Suprapubic skin (tissue), 4 donors: ENCODE data around the gene TEDC1. TPM values are rescaled to one million over a fixed set of nuclear protein-coding genes. Genes with fewer than 3 reads are reported as not detected.

ENCODE experiments used
- DNase-seq, 2 donors: peaks; one replicate each; pipeline ENCODE4 v3.0.0-alpha.2; 2019; ENCODE audit warnings: low spot score in 2 of 2
- H3K27ac ChIP-seq: fragments of 200-600 bp; sonication (generic); one replicate; pipeline ENCODE4 v1.5.1; 2019
- H3K27me3 ChIP-seq: fragments of 200-600 bp; sonication (generic); one replicate; pipeline ENCODE4 v1.5.1; 2019
- H3K36me3 ChIP-seq: fragments of 200-600 bp; sonication (generic); one replicate; pipeline ENCODE4 v1.5.1; 2019
- H3K4me1 ChIP-seq: fragments of 200-600 bp; sonication (generic); one replicate; pipeline ENCODE4 v1.5.1; 2019
- H3K4me3 ChIP-seq: fragments of 200-600 bp; sonication (generic); one replicate; pipeline ENCODE4 v1.5.1; 2019; ENCODE audit warnings: mild to moderate bottlenecking
- H3K9me3 ChIP-seq: fragments of 200-600 bp; sonication (generic); one replicate; pipeline ENCODE4 v1.5.1; 2019
- CTCF ChIP-seq, 2 donors: fragments of 200-600 bp in 1 of 2; fragments of 450-650 bp in 1 of 2; sonication (generic) in 1 of 2; IDR thresholded peaks; one replicate each; pipeline ENCODE4 v1.5.1; 2016 to 2019; ENCODE audit warnings: antibody characterized with exemption in 2 of 2, mild to moderate bottlenecking in 1 of 2, moderate library complexity in 1 of 2
- EP300 ChIP-seq: sonication (generic); formaldehyde crosslinking; IDR thresholded peaks from one replicate; pipeline ENCODE4 v1.6.1; 2017; ENCODE audit warnings: antibody characterized with exemption
- POLR2A ChIP-seq, 2 donors: fragments of 450-650 bp; IDR thresholded peaks; one replicate each; pipeline ENCODE4 v1.6.1; 2017; ENCODE audit warnings: antibody characterized with exemption in 2 of 2, mild to moderate bottlenecking in 2 of 2, moderate library complexity in 2 of 2
- POLR2AphosphoS5 ChIP-seq, 3 donors: sonication (generic); formaldehyde crosslinking; IDR thresholded peaks; one replicate each; pipeline ENCODE4 v1.6.1; 2017; ENCODE audit warnings: antibody characterized with exemption in 3 of 3
- WGBS: methylation state at CpG from one replicate; pipeline ENCODE4 v1.1.5; 2018; 5-methylcytosine and 5-hydroxymethylcytosine counted together
- total RNA-seq, 4 donors: library from RNA; depleted of rRNA; stranded (reverse); fragments of >200 nt; gene quantifications; one replicate each; pipeline ENCODE4 v1.1.0, GENCODE V29; 2016

TEDC1 gene
- total RNA-seq, 4 donors from 2014 or later, result 11.4 to 41.0 (median 14.0) TPM

GRCh38 chr14:105467249-105467941 lies 23.7 kb upstream of the TEDC1 start:
- no peak for DNase-seq
- H3K9me3 ChIP-seq, result no peaks in the 10 kb centered on the region
- peaks cover 52% of the 10 kb centered on the region for H3K4me1 ChIP-seq
- H3K27ac ChIP-seq, result peak overlapping the region; percentile 52
- H3K36me3 ChIP-seq, result peaks cover 64% of the 10 kb centered on the region
- H3K27me3 ChIP-seq, result no peaks in the 10 kb centered on the region
- 75% methylated on average over 11 of the region's 20 CpGs for WGBS
- no peak for TF ChIP-seq POLR2A (IDR thresholded peaks at IDR 0.05)
- no peak for TF ChIP-seq EP300
- no peak for TF ChIP-seq POLR2AphosphoS5 (IDR thresholded peaks at IDR 0.05)
- TF ChIP-seq CTCF (IDR thresholded peaks at IDR 0.05), result no peak
- no peak overlapping the region for H3K4me3 ChIP-seq

DNA sequence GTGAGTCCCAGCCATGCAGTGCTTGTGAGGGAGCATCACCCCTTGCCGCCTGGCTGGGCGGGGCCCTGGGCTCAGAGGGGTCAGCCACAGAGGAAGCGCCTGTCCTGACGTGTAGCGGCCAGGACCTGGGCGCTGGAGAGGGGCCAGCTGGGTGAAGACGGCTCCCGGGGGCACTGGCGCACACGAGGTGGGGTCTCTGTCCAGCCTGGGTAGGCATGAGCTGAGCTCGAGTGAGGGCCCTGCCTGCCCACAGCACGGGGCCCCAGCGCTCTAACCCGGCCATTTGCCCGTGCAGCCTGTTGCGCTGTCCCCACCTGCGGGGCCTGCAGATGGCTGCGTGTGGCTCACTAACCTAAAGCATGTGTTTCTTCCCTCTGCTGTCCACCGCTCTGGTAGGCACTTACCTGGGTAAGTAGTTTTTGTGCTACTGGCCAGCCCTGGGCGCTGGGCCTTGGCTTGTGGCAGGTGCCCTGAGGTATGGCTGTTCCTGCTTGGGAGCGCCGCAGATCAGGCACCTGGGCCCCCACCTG lies 23.0 kb upstream of the TEDC1 start:
- peaks cover 58% of the 10 kb centered on the region for H3K36me3 ChIP-seq
- peaks cover 58% of the 10 kb centered on the region for H3K4me1 ChIP-seq

DNA sequence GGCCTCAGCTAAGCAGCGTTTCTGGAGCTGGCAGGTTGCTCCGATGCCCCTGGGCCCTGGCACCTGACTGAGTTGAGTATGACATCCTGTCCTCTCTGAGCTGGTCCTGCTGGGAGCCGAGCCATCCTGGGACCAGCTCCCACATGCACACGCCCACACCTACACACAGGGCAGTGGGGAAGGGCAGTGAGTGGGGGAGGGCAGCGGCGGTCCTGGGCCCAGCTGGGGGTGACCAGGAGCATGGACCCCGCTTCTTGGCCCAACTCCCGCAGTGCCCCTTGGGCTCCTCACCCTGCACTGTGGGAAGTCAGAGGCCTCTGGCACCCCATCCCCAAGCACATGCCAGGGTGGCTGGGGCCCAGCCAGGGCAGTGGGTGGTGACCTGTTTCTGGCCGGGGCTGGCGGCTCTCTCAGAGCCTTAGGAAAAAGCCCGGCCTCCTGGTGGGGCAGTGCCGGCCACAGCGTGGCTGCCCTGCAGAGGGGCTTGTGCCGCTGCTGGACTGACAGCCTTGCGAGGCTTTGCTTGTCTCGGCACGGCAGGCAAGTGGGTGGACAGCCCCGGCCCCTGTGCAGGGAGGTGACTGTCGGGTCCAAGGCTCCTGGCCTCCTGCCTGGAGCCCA lies 22.3 kb upstream of the TEDC1 start:
- DNase-seq, result no peak
- peaks cover 65% of the 10 kb centered on the region for H3K4me1 ChIP-seq
- peak overlapping the region; percentile 52 for H3K27ac ChIP-seq
- H3K4me3 ChIP-seq, result no peak overlapping the region
- WGBS, result 88% methylated on average over 4 of the region's 19 CpGs
- no peaks in the 10 kb centered on the region for H3K9me3 ChIP-seq
- peaks cover 50% of the 10 kb centered on the region for H3K36me3 ChIP-seq
- no peak for TF ChIP-seq POLR2A (IDR thresholded peaks at IDR 0.05)
- TF ChIP-seq CTCF (IDR thresholded peaks at IDR 0.05), result no peak
- TF ChIP-seq EP300, result no peak
- TF ChIP-seq POLR2AphosphoS5 (IDR thresholded peaks at IDR 0.05), result no peak
- no peaks in the 10 kb centered on the region for H3K27me3 ChIP-seq

More for the DNA sequence above, 23.0 kb upstream of the TEDC1 start:
- TF ChIP-seq POLR2A (IDR thresholded peaks at IDR 0.05), result no peak
- no peak for TF ChIP-seq CTCF (IDR thresholded peaks at IDR 0.05)
- TF ChIP-seq POLR2AphosphoS5 (IDR thresholded peaks at IDR 0.05), result no peak
- TF ChIP-seq EP300, result no peak
- H3K27me3 ChIP-seq, result no peaks in the 10 kb centered on the region
- H3K9me3 ChIP-seq, result no peaks in the 10 kb centered on the region
- H3K27ac ChIP-seq, result peak overlapping the region; percentile 52
- no peak overlapping the region for H3K4me3 ChIP-seq
- no peak for DNase-seq
- WGBS, result 86% methylated on average over 4 of the region's 22 CpGs

DNA sequence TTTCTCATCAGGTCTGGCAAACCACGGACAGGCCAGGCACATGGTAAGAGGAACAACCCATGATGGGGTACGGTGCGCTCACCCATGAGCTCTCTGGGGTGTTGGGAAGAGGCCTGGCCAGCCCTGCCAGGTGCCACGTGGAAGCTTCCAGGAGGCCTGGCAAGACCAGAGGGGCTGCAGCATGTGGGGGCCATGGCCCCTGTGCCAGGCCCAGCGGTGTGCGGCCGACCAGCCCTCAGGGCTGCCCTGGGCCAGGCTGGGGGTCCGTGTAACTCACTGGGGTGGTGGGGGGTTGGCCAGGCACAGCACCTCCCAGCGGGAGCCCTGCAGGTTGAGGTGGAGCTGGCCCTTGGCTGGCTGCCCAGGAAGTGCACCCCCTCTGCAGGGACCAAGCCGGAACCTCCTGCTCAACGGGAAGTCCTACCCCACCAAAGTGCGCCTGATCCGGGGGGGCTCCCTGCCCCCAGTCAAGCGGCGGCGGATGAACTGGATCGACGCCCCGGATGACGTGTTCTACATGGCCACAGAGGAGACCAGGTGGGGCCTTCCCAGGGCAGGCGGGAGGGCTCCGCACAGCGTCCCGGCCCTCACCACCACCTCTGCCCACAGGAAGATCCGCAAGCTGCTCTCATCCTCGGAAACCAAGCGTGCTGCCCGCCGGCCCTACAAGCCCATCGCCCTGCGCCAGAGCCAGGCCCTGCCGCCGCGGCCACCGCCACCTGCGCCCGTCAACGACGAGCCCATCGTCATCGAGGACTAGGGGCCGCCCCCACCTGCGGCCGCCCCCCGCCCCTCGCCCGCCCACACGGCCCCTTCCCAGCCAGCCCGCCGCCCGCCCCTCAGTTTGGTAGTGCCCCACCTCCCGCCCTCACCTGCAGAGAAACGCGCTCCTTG lies 21.3 kb upstream of the TEDC1 start:
- no peak for DNase-seq
- Histone ChIP-seq H3K27ac (peak overlapping the region; percentile 31), H3K27me3 (no peaks in the 10 kb centered on the region), H3K4me3 (no peak overlapping the region), H3K9me3 (no peaks in the 10 kb centered on the region), H3K4me1 (peaks cover 71% of the 10 kb centered on the region), H3K36me3 (peaks cover 41% of the 10 kb centered on the region)
- TF ChIP-seq CTCF (IDR thresholded peaks at IDR 0.05), result no peak
- no peak for TF ChIP-seq EP300
- TF ChIP-seq POLR2A (IDR thresholded peaks at IDR 0.05), result no peak
- no peak for TF ChIP-seq POLR2AphosphoS5 (IDR thresholded peaks at IDR 0.05)
- WGBS, result 86% methylated on average over 27 of the region's 54 CpGs
